CD4-positive, alpha-beta memory T cell (primary cell): Measurements from ENCODE around the gene NID1. TPM values are rescaled to one million over a fixed set of nuclear protein-coding genes. Genes with fewer than 3 reads are reported as not detected.

ENCODE experiments used
- CTCF ChIA-PET: fragments of 350-600 bp; sonication (Branson Sonifier 250); formaldehyde crosslinking; loops from one replicate; lab custom pipeline; 2021; ENCODE audit warnings: inconsistent platforms; ENCODE audit not compliant: partially characterized antibody; lab: Charles Lee
- POLR2A ChIA-PET: fragments of 350-600 bp; sonication (Branson Sonifier 250); formaldehyde crosslinking; loops from one replicate; lab custom pipeline; 2021; ENCODE audit not compliant: partially characterized antibody; lab: Charles Lee
- DNase-seq, 5 donors: peaks; one replicate each; pipeline versions ENCODE4 v3.0.0 to v3.0.0-alpha.2; 2020 to 2022; ENCODE audit warnings: mixed read lengths in 1 of 5
- H3K27ac ChIP-seq: one replicate; pipeline ENCODE4 v1.7.0; 2013; ENCODE audit warnings: low read depth, low read length
- H3K27me3 ChIP-seq: 2 replicates; pipeline ENCODE4 v1.7.0; 2013; ENCODE audit warnings: mild to moderate bottlenecking, low read length, moderate library complexity; ENCODE audit not compliant: insufficient read depth
- H3K36me3 ChIP-seq: 2 replicates; pipeline ENCODE4 v1.7.0; 2013; ENCODE audit warnings: mild to moderate bottlenecking, low read length, moderate library complexity; ENCODE audit not compliant: insufficient read depth
- H3K4me1 ChIP-seq: 2 replicates; pipeline ENCODE4 v1.7.0; 2013; ENCODE audit warnings: mild to moderate bottlenecking, low read length, moderate library complexity; ENCODE audit not compliant: insufficient read depth
- H3K4me3 ChIP-seq, 2 donors: one replicate each; pipeline ENCODE4 v1.7.0; 2013; ENCODE audit warnings: low read length in 2 of 2, mild to moderate bottlenecking in 1 of 2
- H3K9me3 ChIP-seq, 2 donors: one replicate each; pipeline ENCODE4 v1.7.0; 2013; ENCODE audit warnings: low read length in 2 of 2, control low read depth in 1 of 2; ENCODE audit not compliant: control insufficient read depth in 1 of 2
- H3K27ac Mint-ChIP-seq, 7 donors: one replicate each; pipeline ENCODE4 v1.8.0; 2020 to 2021; ENCODE audit warnings: mixed read lengths in 7 of 7, mild to moderate bottlenecking in 6 of 7, inconsistent platforms in 3 of 7, moderate library complexity in 3 of 7
- H3K27me3 Mint-ChIP-seq, 2 donors: one replicate each; pipeline ENCODE4 v1.8.0; 2020 to 2021; ENCODE audit warnings: mixed read lengths in 2 of 2
- H3K36me3 Mint-ChIP-seq, 2 donors: one replicate each; pipeline ENCODE4 v1.8.0; 2020 to 2021; ENCODE audit warnings: mixed read lengths in 2 of 2, inconsistent platforms in 1 of 2, mild to moderate bottlenecking in 1 of 2
- H3K4me1 Mint-ChIP-seq, 4 donors: one replicate each; pipeline ENCODE4 v1.8.0; 2020 to 2021; ENCODE audit warnings: mixed read lengths in 4 of 4, mild to moderate bottlenecking in 1 of 4
- H3K4me3 Mint-ChIP-seq, 8 donors: one replicate each; pipeline ENCODE4 v1.8.0; 2020 to 2021; ENCODE audit warnings: mixed read lengths in 8 of 8, mild to moderate bottlenecking in 7 of 8, moderate library complexity in 6 of 8, inconsistent platforms in 3 of 8
- H3K9me3 Mint-ChIP-seq, 8 donors: one replicate each; pipeline ENCODE4 v1.8.0; 2020 to 2021; ENCODE audit warnings: mixed read lengths in 8 of 8, mild to moderate bottlenecking in 5 of 8, inconsistent platforms in 3 of 8, moderate library complexity in 1 of 8
- intact Hi-C: fragments of 100-400 bp; cut with micrococcal nuclease; formaldehyde crosslinking; loops from one replicate; pipeline ENCODE4 v1.15.1; 2023
- polyA plus RNA-seq, 2 donors: library from polyadenylated mRNA; unstranded; fragments of 300-500 nt; fragmentation: Illumina TruSeq; gene quantifications; one replicate each; pipeline ENCODE4 v1.2.3, GENCODE V29; 2021
- total RNA-seq, 2 experiments: library from RNA; stranded (reverse); gene quantifications; one replicate each; pipeline ENCODE4 v1.2.3, GENCODE V29; 2021

NID1 gene
- total and polyA plus RNA-seq, 4 experiments from 2014 or later, result 0.08 to 0.17 TPM; not detected in 2

DNA sequence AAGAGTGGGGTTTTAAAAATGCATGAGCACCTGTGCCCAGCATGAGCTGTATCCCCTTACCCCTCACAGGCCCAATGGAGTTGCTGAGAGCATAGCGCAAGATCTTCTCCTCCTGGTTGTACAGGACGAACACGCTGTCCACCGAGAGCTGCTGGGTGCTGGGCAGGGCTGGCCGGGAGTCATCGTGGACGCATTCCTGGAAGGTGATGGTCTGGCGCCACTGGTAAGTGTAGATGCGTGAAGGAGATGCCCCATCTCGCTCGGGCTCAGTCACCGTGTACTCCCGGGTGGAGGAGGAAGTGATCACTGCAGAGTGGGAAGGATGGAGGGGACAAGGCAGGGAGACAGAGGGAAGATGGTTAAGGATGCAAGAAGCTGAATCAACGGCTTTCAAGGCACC, 39.1 kb downstream of the NID1 start:
- intact Hi-C loops, result no loop called here
- ChIA-PET POLR2A (interaction anchor here (0.6 kb wide), 1 partner anchor 27 kb away, joined by 3 read pairs; no protein-coding TSS in a partner anchor), CTCF (no interaction called here)
- no peak for DNase-seq
- Mint-ChIP-seq H3K36me3 (no peaks in the 10 kb centered on the region), H3K4me1 (peaks cover 9 to 16% (median 13%) of the 10 kb centered on the region in 4 donors), H3K9me3 (peaks cover 0 to 4% (median 0%) of the 10 kb centered on the region in 8 donors), H3K27me3 (no peaks in the 10 kb centered on the region), H3K27ac (peak overlapping the region in 2 of 7 donors; percentile 2 to 65), H3K4me3 (no peak overlapping the region)
- Histone ChIP-seq H3K36me3 (no peaks in the 10 kb centered on the region), H3K27ac (no peak overlapping the region), H3K4me3 (no peak overlapping the region), H3K9me3 (no peaks in the 10 kb centered on the region), H3K27me3 (no peaks in the 10 kb centered on the region), H3K4me1 (peaks cover 11% of the 10 kb centered on the region)

DNA sequence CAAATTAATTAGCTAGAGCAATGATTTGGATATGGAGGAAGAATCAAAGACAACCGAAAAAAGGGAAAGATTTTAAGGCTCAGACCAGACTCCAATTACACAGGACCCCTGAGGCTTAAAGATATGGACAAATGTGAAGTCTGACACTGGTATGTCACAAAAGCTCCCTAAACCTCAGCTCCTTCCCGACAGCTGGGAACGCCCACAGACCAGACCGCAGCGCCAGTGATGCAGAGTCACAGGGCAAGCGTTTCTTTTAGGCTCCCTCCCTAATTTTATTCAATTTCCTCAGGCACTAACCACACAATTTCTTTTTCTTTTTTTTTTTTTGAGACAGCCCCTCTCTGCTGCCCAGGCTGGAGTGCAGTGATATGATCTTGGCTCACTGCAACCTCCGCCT, 40.2 kb downstream of the NID1 start:
- peaks cover 0 to 3% of the 10 kb centered on the region in 2 donors for H3K27me3 Mint-ChIP-seq
- peak overlapping the region in 2 of 7 donors; percentile 0 for H3K27ac Mint-ChIP-seq
- Histone ChIP-seq H3K27ac (no peak overlapping the region), H3K27me3 (no peaks in the 10 kb centered on the region), H3K4me1 (peaks cover 11% of the 10 kb centered on the region), H3K36me3 (no peaks in the 10 kb centered on the region), H3K9me3 (no peaks in the 10 kb centered on the region), H3K4me3 (no peak overlapping the region)
- H3K4me1 Mint-ChIP-seq, result peaks cover 9 to 16% (median 13%) of the 10 kb centered on the region in 4 donors
- POLR2A ChIA-PET, result no interaction called here
- H3K9me3 Mint-ChIP-seq, result peaks cover 0 to 4% (median 0%) of the 10 kb centered on the region in 8 donors
- no peak for DNase-seq
- H3K36me3 Mint-ChIP-seq, result no peaks in the 10 kb centered on the region
- CTCF ChIA-PET, result interaction anchor here (0.6 to 1.0 kb wide), 2 partner anchors 464 to 520 kb away, joined by 3 read pairs; partner anchors contain the start of gene B3GALNT2
- intact Hi-C loops, result no loop called here
- H3K4me3 Mint-ChIP-seq, result no peak overlapping the region

DNA sequence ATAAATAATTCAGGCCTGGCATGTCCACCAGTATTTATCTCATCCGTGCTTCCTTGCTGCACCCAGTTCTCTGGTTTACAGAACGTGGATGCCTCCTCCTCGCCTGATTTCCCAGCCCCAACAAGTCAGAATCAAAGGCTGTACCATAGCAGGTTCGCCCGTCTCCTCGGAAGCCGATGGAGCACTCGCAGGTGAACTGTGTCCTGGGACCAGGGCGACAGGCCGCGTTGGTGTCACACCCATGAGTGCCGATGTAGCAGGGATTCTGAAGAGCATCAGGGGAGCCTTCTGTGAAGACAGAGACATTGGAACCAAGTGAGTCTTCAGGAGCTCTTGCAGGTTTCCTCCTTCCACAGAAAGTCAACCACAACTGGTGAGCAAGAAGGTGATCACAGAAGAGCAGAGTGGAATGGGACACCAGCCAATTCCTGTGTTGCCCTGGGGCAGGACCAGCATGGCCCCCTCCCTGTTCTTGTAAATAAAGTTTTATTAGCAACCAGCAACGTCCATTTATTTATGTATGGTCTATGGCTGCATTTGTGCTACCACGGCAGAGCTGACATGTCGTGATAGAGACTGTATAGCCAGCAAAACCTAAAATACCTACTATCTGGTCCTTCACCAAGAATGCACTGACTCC, 40.8 kb downstream of the NID1 start:
- intact Hi-C loops, result no loop called here
- POLR2A ChIA-PET, result no interaction called here
- no peak overlapping the region for H3K4me3 Mint-ChIP-seq

GRCh38 chr1:236021424-236022135, 43.3 kb downstream of the NID1 start:
- Histone ChIP-seq H3K36me3 (no peaks in the 10 kb centered on the region), H3K27ac (no peak overlapping the region), H3K4me1 (peaks cover under 1% of the 10 kb centered on the region), H3K9me3 (no peaks in the 10 kb centered on the region), H3K27me3 (no peaks in the 10 kb centered on the region), H3K4me3 (no peak overlapping the region)
- Mint-ChIP-seq H3K27me3 (peaks cover 0 to 3% of the 10 kb centered on the region in 2 donors), H3K9me3 (peaks cover 0 to 2% (median 0%) of the 10 kb centered on the region in 8 donors), H3K36me3 (no peaks in the 10 kb centered on the region), H3K27ac (no peak overlapping the region), H3K4me3 (no peak overlapping the region), H3K4me1 (peaks cover 3 to 8% (median 5%) of the 10 kb centered on the region in 4 donors)
- POLR2A ChIA-PET, result no interaction called here
- CTCF ChIA-PET, result interaction anchor here (0.6 kb wide), 1 partner anchor 1524 kb away, joined by 3 read pairs; no protein-coding TSS in a partner anchor
- DNase-seq, result no peak
- intact Hi-C loops, result no loop called here

More for the DNA sequence above, 40.8 kb downstream of the NID1 start:
- Histone ChIP-seq H3K9me3 (no peaks in the 10 kb centered on the region), H3K36me3 (no peaks in the 10 kb centered on the region), H3K4me3 (no peak overlapping the region), H3K27me3 (no peaks in the 10 kb centered on the region), H3K4me1 (peaks cover 11% of the 10 kb centered on the region), H3K27ac (no peak overlapping the region)
- CTCF ChIA-PET, result interaction anchor here (0.6 to 1.0 kb wide), 2 partner anchors 464 to 519 kb away, joined by 3 read pairs; partner anchors contain the start of gene B3GALNT2
- DNase-seq, result no peak
- Mint-ChIP-seq H3K27ac (peak overlapping the region in 1 of 7 donors; percentile 0), H3K9me3 (peaks cover 0 to 4% (median 0%) of the 10 kb centered on the region in 8 donors), H3K4me1 (peaks cover 9 to 16% (median 13%) of the 10 kb centered on the region in 4 donors), H3K36me3 (no peaks in the 10 kb centered on the region), H3K27me3 (peaks cover 0 to 3% of the 10 kb centered on the region in 2 donors)

- H3K4me3 ChIP-seq, result no peak overlapping the region
- no peak for DNase-seq
- H3K4me1 Mint-ChIP-seq, result peaks cover 0 to under 1% (median 0%) of the 10 kb centered on the region in 4 donors
- no peaks in the 10 kb centered on the region for H3K4me1 ChIP-seq
- no peaks in the 10 kb centered on the region for H3K36me3 ChIP-seq
- CTCF ChIA-PET, result no interaction called here
- no peak overlapping the region for H3K4me3 Mint-ChIP-seq
- H3K27ac ChIP-seq, result no peak overlapping the region
- no peak overlapping the region for H3K27ac Mint-ChIP-seq
- POLR2A ChIA-PET, result no interaction called here
- no peaks in the 10 kb centered on the region for H3K9me3 ChIP-seq
- intact Hi-C loops, result no loop called here
- H3K27me3 Mint-ChIP-seq, result peaks cover 0 to 3% of the 10 kb centered on the region in 2 donors
- peaks cover 0 to 2% (median 0%) of the 10 kb centered on the region in 8 donors for H3K9me3 Mint-ChIP-seq
- H3K27me3 ChIP-seq, result no peaks in the 10 kb centered on the region
- H3K36me3 Mint-ChIP-seq, result no peaks in the 10 kb centered on the region
These were observed 44.3 kb downstream of the NID1 start for GRCh38 chr1:236020359-236021219.

DNA sequence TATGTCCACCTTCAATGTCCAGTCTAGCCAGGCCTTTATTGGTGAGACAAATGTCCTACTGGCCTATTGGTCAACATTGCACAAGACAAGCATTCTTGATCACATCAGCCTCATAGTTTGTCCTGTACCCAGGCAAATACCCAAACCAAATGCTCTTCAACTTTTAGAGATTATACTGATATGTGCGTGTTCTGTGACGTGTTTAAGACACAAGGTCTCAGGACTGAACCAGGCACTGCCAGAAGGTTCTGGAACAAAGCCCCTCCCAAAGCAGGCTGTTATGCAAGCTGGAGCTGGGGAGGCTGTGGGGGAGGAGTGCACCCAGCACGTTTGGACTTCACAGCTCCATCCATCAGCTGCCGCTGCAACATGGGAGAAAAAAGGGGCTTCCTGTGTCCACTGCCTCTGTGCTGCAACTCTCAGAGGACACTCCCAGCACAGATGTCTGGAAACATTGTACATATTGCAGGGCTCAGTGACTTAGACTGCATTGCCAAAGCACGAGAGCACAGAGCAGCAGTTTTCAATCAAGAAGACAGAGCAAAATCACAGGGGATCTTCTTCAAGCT, 45.9 kb downstream of the NID1 start:
- Histone ChIP-seq H3K27ac (no peak overlapping the region), H3K9me3 (no peaks in the 10 kb centered on the region), H3K4me3 (no peak overlapping the region), H3K27me3 (no peaks in the 10 kb centered on the region), H3K4me1 (no peaks in the 10 kb centered on the region), H3K36me3 (no peaks in the 10 kb centered on the region)
- Mint-ChIP-seq H3K9me3 (peaks cover 0 to 2% (median 0%) of the 10 kb centered on the region in 8 donors), H3K36me3 (no peaks in the 10 kb centered on the region), H3K4me1 (no peaks in the 10 kb centered on the region), H3K4me3 (no peak overlapping the region), H3K27me3 (peaks cover 0 to 3% of the 10 kb centered on the region in 2 donors), H3K27ac (peak overlapping the region in 1 of 7 donors; percentile 9)
- DNase-seq, result no peak
- ChIA-PET POLR2A (interaction anchor here (0.8 to 1.0 kb wide), 2 partner anchors 20 to 47 kb away, joined by 3 read pairs; no protein-coding TSS in a partner anchor), CTCF (interaction anchor here (1.5 to 3.4 kb wide), 2 partner anchors 11 to 47 kb away, joined by 4 to 9 read pairs; no protein-coding TSS in a partner anchor)
- intact Hi-C loops, result no loop called here
